MM.1S (cell line): ENCODE results near the gene CABLES2.

Experiments used
- EZH2phosphoT487 ChIP-seq: fragments of 300-600 bp; sonication (generic); IDR thresholded peaks from 2 replicates; pipeline ENCODE4 v1.6.1; 2018; ENCODE audit warnings: antibody characterized with exemption, low read length
- TF ChIP-seq, protein P1 (sequence below): fragments of 300-600 bp; sonication (generic); IDR thresholded peaks from 2 replicates; pipeline ENCODE4 v1.5.1; 2016; ENCODE audit warnings: antibody characterized with exemption, low read length, mixed read lengths

DNA sequence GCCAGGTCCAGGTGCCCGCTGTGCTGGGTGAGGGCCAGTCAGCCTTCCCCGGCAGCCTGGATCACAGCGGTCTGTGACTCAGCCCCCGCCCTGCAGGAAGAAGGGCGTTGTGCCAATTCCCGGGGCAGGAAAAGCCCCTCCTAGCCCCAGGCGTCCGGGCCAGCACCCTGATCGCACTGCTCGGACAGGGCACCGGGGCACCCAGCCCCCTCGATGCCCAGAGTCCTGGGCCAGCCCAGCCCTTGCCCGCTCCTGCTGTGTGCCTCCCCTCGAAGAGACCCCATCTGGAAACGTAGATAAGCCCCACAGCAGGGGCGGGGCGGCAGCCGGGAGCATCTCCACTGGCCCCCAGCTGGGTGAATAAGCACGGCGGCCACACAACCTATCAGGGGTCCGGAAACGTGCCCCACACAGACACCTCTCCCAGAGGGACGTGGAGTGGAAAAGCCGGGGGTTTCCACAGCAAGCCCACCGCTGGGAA, 49.9 kb downstream of the CABLES2 start:
- TF ChIP-seq, protein P1, sequence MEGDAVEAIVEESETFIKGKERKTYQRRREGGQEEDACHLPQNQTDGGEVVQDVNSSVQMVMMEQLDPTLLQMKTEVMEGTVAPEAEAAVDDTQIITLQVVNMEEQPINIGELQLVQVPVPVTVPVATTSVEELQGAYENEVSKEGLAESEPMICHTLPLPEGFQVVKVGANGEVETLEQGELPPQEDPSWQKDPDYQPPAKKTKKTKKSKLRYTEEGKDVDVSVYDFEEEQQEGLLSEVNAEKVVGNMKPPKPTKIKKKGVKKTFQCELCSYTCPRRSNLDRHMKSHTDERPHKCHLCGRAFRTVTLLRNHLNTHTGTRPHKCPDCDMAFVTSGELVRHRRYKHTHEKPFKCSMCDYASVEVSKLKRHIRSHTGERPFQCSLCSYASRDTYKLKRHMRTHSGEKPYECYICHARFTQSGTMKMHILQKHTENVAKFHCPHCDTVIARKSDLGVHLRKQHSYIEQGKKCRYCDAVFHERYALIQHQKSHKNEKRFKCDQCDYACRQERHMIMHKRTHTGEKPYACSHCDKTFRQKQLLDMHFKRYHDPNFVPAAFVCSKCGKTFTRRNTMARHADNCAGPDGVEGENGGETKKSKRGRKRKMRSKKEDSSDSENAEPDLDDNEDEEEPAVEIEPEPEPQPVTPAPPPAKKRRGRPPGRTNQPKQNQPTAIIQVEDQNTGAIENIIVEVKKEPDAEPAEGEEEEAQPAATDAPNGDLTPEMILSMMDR: no peak
- TF ChIP-seq EZH2phosphoT487: no peak
